Embryonic facial prominence (tissue), 1 donor: ENCODE data around the gene FBP1.

ENCODE experiments used
- DNase-seq: peaks from one replicate; pipeline ENCODE4 v3.0.0-alpha.2; 2016; ENCODE audit errors: extremely low spot score

FBP1 gene

DNA sequence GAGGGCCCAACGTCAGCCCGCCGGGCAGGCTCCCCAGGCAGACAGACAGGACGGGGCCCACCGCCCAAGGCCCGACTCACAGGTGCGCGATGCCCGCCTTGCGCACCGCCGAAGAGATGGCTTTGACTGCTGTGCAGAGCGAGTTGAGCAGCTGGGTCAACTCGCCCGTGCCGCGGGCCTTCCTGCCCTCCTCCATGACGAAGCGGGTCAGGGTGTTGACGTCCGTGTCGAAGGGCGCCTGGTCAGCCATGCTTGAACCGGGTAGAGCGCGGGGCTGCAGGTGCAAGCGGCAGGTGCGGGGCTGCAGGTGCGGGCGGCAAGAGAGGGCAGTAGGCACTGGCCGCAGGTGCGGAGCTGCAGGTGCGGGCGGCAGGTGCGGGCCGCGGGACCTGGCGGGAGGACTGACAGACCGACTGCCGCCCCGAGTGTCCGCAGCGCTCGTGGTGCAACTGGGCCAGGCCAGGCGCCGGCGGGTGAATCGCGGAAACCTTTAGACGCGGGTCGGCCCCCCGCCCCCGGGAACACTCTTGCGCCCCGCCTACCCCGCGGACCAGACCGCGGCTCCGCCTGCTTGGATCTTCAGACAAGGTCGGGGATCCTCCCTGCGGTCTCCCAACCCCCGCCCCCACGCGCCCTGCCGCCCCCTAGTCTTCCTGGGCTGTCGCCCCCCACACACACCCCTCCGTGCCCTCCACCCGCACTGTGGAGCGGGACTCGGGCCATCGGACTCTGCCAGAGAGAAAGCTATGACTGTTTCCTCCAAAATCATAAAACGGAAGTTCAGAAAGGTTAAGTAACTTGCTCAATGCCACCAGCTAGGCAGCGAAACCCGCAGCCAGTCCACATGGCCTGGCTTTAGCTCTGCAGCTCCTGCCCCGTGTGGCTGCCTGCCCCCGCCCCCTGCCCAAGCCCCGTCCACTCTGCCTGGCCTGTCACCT, at the start of gene FBP1:
Gene FBP1 (minus strand): TSS at position 458 of the 938 bp plus-strand sequence. CDS start 208 bp downstream, at position 250.
- no peak for DNase-seq

DNA sequence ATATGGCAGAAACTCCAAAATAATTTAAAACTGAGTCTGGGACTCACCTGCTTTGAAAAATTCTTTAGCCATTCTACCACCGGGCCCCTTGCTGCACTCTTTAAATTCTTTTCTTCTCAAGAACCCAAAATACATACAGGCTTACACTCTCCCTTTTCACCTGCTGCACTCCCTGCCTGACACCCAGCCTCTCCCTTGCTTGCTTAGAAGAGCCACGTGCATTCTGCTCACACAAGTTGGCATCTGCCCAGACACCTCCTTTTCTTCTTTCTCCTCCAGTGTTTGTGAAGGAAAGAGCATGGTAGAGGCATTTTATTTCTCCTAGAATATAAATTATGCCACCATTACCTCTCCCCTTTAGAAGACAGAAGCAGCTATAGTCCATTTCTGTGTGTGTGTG, 48.1 kb upstream of the FBP1 start:
- DNase-seq, result no peak

GRCh38 chr9:94685359-94685758, 46.0 kb upstream of the FBP1 start:
- no peak for DNase-seq

DNA sequence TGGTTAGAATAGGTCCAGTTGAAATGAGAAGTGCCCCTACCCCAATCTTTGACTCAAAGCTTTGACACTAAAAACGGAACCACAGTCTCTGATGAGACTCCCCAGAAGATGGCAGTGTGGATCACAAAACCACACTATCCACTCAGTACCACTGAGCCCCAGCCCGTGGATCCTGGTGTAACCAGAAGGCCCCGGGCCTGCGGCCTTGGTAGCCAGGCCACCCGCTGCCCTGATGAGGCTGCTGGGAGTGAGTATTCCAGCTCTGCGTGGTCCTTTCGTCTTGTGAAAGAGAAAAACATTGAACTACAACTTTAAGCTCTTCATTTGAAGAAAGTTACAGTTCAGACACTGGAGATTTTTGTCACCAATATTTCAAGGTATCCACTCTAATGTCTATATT, 42.2 kb upstream of the FBP1 start:
- DNase-seq, result no peak

DNA sequence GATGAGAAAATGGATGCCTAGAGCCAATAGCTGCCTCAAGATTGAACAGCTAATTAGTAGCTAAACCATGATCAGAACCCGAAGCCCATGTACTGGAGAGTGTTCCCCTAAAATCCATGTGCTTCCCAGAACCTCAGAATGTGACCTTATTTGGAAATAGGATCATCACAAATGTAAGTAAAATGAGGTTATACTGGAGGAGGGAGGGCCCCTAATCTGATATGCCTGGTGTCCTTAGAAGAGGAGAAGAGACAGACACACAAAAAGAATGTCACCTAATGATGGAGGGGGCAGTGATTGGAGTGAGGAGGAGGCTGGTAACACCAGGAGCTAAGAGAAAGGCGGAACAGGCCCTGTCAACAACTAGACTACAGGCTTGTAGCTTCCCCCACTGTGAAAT, 41.3 kb upstream of the FBP1 start:
- DNase-seq, result no peak

DNA sequence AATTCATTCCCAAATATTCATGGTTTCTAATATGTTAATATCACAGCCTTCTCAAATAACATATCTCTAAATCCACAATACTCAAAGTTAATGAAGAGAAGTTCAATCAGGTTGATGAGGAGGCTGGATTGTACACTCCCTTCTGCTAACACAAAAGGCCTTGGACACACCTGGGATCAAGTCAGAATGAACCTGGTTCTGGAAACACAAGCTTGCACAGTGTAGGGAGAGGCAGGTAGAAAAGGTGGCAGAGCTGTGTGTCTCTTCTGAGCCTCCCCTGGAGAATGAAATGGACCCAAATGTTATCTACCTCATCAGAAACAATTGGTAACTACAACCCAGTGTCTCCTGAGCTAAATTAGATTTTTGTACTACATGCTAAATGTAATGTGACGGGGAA, 40.7 kb upstream of the FBP1 start:
- DNase-seq, result no peak

DNA sequence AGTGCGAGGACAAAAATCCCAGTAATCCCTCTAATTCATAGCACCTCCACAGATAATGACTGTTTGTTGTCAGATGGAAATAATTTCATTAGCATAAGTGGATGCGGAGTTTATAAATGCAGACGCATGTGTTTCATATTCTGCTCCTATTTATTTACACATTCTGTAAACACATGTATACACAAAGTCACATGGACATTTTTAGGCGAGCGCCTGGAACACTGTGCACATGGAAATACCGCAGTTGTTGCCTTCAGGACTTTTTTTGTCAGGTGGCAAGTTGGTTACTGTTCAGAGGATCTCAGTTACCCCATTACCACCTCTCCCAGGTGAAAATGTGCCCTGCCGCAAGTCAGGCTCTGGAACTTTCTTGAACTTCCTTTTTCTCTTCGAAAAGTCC, 40.3 kb upstream of the FBP1 start:
- DNase-seq, result no peak

DNA sequence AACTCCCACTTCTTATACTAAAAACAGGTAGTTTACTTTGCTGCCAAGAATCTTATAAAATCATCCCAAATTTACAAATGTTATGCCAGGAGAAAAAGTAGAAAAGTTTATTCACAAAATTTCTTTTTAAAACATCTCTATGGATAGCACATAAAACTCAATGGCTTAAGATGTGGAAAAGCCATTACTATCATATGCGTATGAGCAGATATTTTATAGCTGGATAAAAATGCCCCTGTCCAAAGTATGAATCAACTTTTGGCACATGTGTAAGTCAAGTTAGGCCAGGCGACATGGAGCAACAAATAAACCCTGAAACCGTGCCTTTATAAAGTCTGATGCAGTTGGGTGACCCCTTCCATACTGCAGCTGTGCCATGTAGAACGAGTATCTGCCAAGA, 38.6 kb upstream of the FBP1 start:
- no peak for DNase-seq

DNA sequence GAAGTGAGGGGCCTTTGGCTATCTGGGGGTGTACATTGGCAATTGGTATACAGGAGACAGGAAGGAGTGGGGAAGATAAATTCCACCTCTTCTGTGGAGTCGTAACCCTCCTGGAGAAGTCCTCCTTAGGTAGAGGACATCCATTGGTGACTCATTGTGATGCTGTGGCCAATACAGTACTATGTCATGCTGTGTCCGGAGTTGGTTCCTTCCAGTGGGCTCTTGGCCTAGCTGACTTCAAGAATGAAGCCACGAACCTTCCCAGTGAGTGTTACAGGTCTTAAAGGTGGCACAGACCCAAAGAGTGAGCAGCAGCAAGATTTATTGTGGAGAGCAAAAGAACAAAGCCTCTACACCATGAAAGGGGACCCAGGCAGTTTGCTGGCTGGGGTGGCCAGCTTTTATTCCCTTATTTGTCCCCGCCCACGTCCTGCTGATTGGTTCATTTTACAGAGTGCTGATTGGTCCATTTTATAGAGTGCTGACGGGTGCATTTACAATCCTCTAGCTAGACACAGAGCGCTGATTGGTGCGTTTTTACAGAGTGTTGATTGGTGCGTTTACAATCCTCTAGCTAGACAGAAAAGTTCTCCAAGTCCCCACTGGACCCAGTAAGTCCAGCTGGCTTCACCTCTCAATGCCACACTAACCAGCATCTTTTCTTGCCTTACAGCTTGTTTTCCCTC, 37.3 kb upstream of the FBP1 start:
- DNase-seq, result no peak

DNA sequence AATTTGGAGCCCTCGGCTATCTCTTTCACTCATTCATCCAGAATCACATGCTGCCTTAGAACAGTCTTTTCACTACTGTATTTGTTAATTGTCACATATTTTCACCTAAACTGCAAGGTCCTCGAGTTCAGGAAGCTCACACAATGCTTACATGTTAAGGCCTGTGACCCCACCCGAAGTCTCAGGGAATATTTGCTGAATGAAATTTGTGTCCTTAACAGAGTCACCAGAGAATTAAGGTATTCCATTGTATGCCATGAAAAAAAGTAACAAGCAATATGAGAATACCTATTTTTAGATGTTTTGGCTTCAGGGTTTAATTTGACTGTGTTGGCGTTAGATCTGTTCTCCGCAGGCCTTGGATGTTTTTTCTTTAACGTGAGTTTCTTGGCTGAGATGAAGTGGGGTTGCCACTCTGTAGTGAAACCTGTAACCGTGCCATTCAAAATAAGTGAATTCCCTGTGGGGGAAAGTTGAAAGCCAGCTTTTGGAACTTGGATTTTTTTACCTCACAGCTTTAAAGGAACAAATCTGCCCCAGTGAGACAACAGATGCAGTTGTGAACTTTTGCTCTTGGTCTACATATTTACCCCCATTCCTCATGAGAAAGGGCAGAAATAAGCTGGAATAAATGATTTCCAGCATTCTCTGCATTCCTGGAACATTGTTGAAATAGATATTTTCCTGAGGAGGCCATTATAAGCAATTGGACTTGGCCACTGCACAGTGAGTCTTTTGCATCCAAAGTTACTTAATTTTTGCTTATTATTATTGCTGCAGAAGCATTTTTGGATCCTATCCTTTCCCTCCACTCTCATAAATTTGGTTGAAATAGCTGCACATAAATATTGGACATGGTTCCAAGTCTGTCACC, 35.9 kb upstream of the FBP1 start:
- DNase-seq, result no peak

- no peak for DNase-seq
Measured at GRCh38 chr9:94672811-94673487, 33.6 kb upstream of the FBP1 start.

DNA sequence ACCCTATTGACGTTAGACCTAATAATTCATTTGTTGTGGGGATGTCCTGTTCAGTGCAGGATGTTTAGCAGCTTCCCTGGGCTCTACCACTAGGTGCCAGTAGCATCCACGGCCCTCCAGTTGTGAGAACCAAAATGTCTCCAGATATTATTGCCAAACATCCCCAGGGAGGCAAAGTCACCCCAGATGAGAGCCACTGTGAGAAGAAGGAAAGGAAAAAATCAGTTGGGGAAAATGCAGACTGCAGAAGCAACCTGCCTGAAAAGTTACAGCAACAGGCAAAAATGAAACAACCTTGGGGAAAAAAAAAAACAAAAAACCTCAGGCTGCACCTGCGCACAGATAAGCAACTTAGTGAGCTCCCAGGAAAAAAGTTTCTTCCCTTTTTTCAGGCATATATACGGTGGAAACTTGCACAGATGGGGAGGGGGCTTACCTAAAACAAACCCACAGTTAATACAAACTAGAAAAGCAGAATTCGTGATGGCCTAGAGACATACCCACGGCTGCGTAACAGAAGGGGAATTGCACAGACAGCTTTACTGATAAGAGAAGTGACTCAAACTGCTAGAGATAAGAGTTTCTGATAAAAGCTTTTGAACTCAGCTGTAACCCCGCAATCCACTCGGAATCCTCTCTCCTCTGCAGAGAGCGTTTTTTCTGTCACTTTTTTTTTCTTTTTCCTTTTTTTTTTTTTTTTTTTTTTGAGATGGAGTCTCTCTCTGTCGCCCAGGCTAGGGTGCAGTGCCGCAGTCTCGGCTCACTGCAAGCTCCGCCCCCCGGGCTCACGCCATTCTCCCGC, 29.8 kb upstream of the FBP1 start:
- no peak for DNase-seq

GRCh38 chr9:94668418-94668927, 29.2 kb upstream of the FBP1 start:
- DNase-seq, result no peak

DNA sequence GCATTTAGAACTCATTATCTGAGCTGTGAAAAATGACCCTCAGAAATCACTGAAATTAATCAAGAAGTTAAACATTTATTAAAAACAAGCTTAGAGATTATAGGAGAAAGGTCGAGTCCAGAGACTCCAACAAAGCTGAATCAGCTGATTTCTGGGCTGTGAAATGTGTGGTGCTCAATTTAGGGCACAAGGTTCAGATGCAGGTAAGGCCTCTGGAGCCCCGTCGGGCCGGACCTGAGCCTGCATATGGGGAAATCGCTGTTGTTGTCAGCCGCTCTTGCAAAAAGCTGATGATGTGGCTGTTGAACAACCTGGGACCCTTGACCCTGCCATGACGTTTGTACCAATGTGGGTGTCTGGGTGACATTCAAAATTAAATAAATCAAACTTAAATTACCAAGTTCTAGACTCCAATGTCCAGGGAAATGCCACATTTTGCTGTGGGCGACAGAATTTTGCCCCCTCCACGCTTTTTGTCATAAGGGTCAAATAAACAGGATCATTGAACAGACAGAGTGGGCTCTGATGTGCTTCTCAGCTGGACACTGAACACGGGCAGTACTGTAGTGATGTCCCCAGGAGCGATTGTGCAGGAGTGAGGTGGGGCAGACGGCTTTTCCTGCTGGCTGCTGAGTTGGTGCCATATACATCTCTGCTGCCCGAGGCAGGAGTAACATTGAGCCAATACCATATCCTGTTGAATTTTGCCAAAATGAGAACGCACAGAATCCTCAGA, 27.2 kb upstream of the FBP1 start:
- DNase-seq, result no peak

DNA sequence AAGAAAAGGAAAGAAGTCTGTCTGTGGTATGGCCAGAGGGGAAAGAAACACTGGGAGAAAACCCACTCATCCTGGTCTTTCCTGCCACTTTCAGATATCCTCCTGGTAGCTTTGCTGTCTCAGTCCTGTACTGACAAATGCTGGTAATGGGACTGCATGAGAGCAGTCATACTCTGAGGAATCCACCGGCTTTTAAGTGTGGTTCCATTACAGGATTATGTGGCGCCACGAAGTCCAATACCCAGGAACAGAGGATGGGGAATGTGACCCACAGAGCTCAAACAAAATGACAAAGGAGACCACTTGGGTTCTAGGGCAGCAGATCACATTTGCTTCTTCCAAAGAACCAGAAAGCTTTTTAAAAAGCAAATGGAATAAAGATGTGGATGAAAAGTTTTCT, 26.3 kb upstream of the FBP1 start:
- no peak for DNase-seq

DNA sequence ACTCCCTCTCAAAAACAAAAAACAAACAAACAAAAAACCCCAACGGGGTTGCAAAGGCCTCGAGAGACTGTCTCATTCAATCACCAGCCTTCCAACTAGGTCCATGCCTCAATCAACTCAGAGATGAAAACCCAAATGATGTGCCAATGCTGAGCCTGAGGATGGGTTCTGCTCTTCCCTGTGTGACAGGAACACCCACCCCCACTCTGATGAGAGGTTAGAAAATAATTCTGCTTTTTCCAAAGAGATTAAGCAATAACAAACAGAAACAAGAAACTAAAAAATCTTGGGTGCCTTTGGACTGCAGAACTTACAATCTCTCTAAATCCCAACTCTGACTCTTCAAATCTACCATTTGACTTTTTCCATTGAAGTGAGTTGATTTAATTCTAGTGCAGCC, 25.5 kb upstream of the FBP1 start:
- DNase-seq, result no peak

DNA sequence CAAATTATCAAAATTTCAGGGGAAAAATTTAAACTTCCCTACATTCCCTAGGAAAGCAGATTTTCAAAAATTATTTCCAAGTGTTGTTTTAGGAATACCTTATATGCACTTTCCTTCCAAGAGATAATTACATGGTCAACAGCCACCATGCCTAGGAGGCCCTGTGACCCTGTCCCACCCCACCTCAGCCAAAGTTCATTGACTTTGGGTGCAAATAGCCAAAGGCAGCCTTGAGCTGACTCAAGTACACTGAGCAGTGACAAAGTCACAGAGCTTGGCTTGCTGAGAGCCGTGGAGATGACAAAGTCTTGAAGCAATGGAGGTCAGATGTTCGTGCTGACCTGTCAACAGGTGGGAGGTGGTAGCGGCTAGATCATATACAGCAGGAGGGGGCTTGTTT, 24.3 kb upstream of the FBP1 start:
- no peak for DNase-seq

DNA sequence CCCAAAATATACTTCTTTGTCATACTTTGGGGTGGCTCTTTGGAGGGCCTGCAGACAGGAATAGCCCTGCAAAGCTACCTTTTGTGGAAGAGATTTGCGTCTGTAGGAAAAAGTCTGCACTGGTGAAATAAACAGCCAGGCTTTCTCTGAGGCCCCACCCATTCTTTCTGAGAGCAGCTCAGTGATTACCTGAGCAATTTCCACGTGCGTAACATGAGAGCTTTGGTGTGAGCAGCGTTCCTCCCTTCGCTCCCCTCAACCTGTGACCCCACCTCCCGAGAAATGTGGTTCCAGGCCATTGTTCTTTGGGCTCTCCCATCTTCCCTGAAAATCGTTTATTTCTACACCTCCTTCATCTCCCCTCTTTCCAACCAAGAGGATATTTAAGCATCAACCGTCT, 23.8 kb upstream of the FBP1 start:
- no peak for DNase-seq

DNA sequence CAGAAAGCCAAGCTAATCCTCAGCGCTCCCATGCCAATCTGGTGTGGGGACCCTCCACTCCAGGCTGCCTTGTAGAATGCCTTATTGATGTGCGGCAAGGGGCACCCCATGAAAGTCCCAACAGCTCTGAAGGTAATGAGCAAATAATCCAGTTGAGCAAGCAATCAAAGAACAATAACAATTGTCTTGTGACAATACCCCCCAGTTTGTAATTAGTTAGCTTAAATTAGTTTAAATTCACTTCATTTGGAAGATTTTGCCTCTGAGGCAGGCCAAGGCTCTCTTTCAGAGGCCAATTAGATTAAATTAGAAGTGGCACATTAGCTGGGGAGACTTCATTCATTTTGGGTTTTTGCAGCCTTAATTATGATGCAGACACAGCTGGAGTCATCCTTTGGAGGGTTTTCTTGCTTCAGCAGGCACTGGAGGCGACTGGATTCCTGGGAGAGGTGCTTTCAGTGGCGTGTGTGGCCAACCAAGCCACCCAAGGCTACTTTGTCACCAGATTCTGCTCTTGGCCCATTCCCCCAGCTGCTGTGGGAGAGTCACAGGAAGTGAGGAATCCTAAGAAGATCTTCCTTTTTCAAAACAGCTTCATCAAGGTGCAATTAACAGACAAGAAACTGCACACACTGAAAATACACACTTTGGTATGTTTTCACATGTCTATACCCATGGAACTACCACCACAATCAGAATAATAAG, 17.9 kb upstream of the FBP1 start:
- DNase-seq, result no peak
